ENCODE data around the gene MYCBP2. TPM values are rescaled to one million over a fixed set of nuclear protein-coding genes. Genes with fewer than 3 reads are reported as not detected.

MYCBP2 gene
- total and polyA plus RNA-seq, 4 donors: 12.1 to 86.4 (median 30.0) TPM

DNA sequence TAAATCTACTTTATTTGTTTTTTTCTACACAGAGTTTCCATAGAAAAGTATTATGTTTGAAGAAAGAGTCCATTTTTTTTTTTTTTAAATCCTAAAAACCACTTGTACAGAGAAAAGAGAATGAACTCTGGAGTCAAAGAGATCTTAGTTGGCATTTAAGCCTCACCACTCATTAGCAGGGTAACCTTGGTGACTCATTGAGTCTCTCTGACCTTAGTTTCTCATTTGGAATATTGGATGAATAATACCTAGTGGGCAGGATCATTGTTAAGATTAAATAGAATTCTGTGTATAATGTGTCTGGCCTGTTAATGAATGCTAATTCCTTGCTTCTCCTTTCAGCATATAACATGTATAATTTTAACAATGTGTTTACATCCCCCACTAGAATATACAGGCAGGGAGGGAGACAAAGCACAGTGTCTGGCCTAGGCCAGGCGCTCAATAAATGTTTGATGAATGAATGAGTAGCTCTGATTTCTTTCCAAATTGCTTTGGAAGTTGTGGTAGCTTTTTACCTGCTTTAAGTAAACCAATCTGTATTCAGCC is 48.7 kb upstream of the MYCBP2 start:
- DNase-seq (ENCODE audit: low spot score): no peak
- H3K9ac ChIP-seq (ENCODE audit: low read depth in 1 of 2, low read length in 2 of 2): no peak overlapping the region
- WGBS: 89% methylated on average over 1 of the region's 1 CpG
- H3K27me3 ChIP-seq (ENCODE audit: control insufficient read depth in 4 of 4, insufficient read depth in 4 of 4, low read length in 3 of 4): no peaks in the 10 kb centered on the region
- no peaks in the 10 kb centered on the region for H3K9me3 ChIP-seq (ENCODE audit: control insufficient read depth in 4 of 4, low read length in 3 of 4)
- no peak overlapping the region for H3K4me3 ChIP-seq (ENCODE audit: low read depth in 1 of 3, low read length in 3 of 3)
- no peak overlapping the region for H3K27ac ChIP-seq (ENCODE audit: low read depth in 1 of 2, low read length in 2 of 2)
- TF ChIP-seq, protein P1, sequence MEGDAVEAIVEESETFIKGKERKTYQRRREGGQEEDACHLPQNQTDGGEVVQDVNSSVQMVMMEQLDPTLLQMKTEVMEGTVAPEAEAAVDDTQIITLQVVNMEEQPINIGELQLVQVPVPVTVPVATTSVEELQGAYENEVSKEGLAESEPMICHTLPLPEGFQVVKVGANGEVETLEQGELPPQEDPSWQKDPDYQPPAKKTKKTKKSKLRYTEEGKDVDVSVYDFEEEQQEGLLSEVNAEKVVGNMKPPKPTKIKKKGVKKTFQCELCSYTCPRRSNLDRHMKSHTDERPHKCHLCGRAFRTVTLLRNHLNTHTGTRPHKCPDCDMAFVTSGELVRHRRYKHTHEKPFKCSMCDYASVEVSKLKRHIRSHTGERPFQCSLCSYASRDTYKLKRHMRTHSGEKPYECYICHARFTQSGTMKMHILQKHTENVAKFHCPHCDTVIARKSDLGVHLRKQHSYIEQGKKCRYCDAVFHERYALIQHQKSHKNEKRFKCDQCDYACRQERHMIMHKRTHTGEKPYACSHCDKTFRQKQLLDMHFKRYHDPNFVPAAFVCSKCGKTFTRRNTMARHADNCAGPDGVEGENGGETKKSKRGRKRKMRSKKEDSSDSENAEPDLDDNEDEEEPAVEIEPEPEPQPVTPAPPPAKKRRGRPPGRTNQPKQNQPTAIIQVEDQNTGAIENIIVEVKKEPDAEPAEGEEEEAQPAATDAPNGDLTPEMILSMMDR (IDR thresholded peaks at IDR 0.05; ENCODE audit: low read depth, low read length, missing input control): no peak
- TF ChIP-seq NR2F2 (IDR thresholded peaks at IDR 0.05): no peak
- TF ChIP-seq, protein P2, sequence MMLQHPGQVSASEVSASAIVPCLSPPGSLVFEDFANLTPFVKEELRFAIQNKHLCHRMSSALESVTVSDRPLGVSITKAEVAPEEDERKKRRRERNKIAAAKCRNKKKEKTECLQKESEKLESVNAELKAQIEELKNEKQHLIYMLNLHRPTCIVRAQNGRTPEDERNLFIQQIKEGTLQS (IDR thresholded peaks at IDR 0.05): no peak
- TF ChIP-seq TAF1 (conservative IDR thresholded peaks at IDR 0.05): no peak
- no peak for TF ChIP-seq RXRA (IDR thresholded peaks at IDR 0.05)
- TF ChIP-seq, protein P3, sequence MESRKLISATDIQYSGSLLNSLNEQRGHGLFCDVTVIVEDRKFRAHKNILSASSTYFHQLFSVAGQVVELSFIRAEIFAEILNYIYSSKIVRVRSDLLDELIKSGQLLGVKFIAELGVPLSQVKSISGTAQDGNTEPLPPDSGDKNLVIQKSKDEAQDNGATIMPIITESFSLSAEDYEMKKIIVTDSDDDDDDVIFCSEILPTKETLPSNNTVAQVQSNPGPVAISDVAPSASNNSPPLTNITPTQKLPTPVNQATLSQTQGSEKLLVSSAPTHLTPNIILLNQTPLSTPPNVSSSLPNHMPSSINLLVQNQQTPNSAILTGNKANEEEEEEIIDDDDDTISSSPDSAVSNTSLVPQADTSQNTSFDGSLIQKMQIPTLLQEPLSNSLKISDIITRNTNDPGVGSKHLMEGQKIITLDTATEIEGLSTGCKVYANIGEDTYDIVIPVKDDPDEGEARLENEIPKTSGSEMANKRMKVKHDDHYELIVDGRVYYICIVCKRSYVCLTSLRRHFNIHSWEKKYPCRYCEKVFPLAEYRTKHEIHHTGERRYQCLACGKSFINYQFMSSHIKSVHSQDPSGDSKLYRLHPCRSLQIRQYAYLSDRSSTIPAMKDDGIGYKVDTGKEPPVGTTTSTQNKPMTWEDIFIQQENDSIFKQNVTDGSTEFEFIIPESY (IDR thresholded peaks at IDR 0.05): no peak
- TF ChIP-seq, protein P4, sequence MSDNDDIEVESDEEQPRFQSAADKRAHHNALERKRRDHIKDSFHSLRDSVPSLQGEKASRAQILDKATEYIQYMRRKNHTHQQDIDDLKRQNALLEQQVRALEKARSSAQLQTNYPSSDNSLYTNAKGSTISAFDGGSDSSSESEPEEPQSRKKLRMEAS (IDR thresholded peaks at IDR 0.05): no peak
- no peak for TF ChIP-seq FOXA2 (IDR thresholded peaks at IDR 0.05)
- TF ChIP-seq, protein P5, sequence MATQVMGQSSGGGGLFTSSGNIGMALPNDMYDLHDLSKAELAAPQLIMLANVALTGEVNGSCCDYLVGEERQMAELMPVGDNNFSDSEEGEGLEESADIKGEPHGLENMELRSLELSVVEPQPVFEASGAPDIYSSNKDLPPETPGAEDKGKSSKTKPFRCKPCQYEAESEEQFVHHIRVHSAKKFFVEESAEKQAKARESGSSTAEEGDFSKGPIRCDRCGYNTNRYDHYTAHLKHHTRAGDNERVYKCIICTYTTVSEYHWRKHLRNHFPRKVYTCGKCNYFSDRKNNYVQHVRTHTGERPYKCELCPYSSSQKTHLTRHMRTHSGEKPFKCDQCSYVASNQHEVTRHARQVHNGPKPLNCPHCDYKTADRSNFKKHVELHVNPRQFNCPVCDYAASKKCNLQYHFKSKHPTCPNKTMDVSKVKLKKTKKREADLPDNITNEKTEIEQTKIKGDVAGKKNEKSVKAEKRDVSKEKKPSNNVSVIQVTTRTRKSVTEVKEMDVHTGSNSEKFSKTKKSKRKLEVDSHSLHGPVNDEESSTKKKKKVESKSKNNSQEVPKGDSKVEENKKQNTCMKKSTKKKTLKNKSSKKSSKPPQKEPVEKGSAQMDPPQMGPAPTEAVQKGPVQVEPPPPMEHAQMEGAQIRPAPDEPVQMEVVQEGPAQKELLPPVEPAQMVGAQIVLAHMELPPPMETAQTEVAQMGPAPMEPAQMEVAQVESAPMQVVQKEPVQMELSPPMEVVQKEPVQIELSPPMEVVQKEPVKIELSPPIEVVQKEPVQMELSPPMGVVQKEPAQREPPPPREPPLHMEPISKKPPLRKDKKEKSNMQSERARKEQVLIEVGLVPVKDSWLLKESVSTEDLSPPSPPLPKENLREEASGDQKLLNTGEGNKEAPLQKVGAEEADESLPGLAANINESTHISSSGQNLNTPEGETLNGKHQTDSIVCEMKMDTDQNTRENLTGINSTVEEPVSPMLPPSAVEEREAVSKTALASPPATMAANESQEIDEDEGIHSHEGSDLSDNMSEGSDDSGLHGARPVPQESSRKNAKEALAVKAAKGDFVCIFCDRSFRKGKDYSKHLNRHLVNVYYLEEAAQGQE (IDR thresholded peaks at IDR 0.05): no peak
- no peak for TF ChIP-seq HNF4A (conservative IDR thresholded peaks at IDR 0.05)
- no peak for TF ChIP-seq EGR1 (IDR thresholded peaks at IDR 0.05; ENCODE audit: low read depth in 2 of 2)
- TF ChIP-seq FOXA1 (IDR thresholded peaks at IDR 0.05): no peak
- TF ChIP-seq GABPA (IDR thresholded peaks at IDR 0.05 in 1 of 2, conservative IDR thresholded peaks at IDR 0.05 in 1 of 2): no peak
- no peak for TF ChIP-seq SP1 (IDR thresholded peaks at IDR 0.05)
- no peak for TF ChIP-seq HNF4G (IDR thresholded peaks at IDR 0.05)
- no peak for TF ChIP-seq JUND (IDR thresholded peaks at IDR 0.05)
- no peak for TF ChIP-seq RAD21 (IDR thresholded peaks at IDR 0.05)
- TF ChIP-seq YY1 (IDR thresholded peaks at IDR 0.05): no peak
- no peaks in the 10 kb centered on the region for H3K4me1 ChIP-seq (ENCODE audit: control insufficient read depth in 4 of 4, insufficient read depth in 4 of 4, low read length in 3 of 4)
- no peaks in the 10 kb centered on the region for H3K36me3 ChIP-seq (ENCODE audit: control insufficient read depth in 4 of 4, insufficient read depth in 3 of 4, low read depth in 1 of 4, low read length in 3 of 4)

All from liver (tissue), 9 donors.